Esophagus squamous epithelium (tissue), 4 donors: ENCODE measurements around the gene ICE2.
A peak's percentile ranks its signal among the peaks of the same experiment; 100 is the strongest.

Source experiments
- CTCF ChIP-seq, 6 experiments: fragments of 450-650 bp in 4 of 6; fragments of 200-600 bp in 2 of 6; sonication (generic) in 2 of 6; IDR thresholded peaks; one replicate each; pipeline ENCODE4 v1.5.1; 2016 to 2019; ENCODE audit warnings: antibody characterized with exemption in 6 of 6, mild to moderate bottlenecking in 4 of 6, moderate library complexity in 4 of 6
- POLR2A ChIP-seq, 4 donors: fragments of 450-650 bp; IDR thresholded peaks; one replicate each; pipeline ENCODE4 v1.6.1; 2017; ENCODE audit warnings: antibody characterized with exemption in 4 of 4, mild to moderate bottlenecking in 4 of 4, moderate library complexity in 3 of 4

GRCh38 chr15:60374628-60375081 is 104.3 kb downstream of the ICE2 start:
- no peak for TF ChIP-seq CTCF (IDR thresholded peaks at IDR 0.05)
- TF ChIP-seq POLR2A (IDR thresholded peaks at IDR 0.05), result peak in 3 of 4 donors; percentile 10 to 36 (median 29)
